ENCODE results near the gene ACAP3. TPM values are rescaled to one million over a fixed set of nuclear protein-coding genes. Genes with fewer than 3 reads are reported as not detected.
A peak's percentile ranks its signal among the peaks of the same experiment; 100 is the strongest.

Gene ACAP3
- total RNA-seq, 4 donors from 2014 or later: 34.3 to 125 (median 69.6) TPM

DNA sequence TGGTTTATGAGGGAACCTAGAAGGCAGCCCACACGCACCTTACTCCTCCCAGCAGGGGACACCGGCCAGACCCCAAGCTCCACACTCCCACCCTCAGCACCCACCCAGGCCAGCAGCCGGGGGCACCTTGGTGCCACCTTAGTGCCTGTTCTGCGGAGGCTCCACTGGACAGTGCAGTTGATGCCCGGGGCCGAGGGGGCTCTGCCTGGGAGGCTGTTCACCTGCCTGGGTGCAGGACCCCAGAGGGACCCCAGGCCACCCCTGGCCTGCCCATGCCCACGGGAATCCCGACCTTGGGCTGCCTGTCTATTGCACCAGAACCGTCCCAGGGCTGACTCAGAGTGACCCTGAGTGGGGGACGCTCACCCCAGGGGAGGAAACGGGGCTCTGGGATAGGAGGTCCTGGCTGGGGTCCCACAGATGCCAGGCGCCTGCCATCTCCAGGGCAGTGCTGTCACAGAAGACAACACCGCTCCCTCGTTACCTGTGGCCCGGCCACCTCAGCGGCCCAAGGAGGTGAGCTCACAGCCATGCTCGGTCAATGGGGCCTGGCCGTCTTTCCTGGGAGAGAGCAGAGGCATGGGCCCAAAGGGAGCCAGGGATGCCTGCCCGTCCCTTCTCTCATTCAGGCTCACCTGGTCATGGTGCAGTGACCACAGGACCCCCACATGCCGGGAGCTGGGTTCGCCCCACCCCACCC lies 26.8 kb downstream of the ACAP3 start:
- Histone ChIP-seq H3K36me3 (no peaks in the 10 kb centered on the region), H3K9me3 (no peaks in the 10 kb centered on the region), H3K27me3 (peaks cover 0 to 10% of the 10 kb centered on the region in 2 donors), H3K4me1 (no peaks in the 10 kb centered on the region), H3K27ac (peak overlapping the region in 1 of 4 donors; percentile 45), H3K4me3 (no peak overlapping the region)
- TF ChIP-seq, protein P1, sequence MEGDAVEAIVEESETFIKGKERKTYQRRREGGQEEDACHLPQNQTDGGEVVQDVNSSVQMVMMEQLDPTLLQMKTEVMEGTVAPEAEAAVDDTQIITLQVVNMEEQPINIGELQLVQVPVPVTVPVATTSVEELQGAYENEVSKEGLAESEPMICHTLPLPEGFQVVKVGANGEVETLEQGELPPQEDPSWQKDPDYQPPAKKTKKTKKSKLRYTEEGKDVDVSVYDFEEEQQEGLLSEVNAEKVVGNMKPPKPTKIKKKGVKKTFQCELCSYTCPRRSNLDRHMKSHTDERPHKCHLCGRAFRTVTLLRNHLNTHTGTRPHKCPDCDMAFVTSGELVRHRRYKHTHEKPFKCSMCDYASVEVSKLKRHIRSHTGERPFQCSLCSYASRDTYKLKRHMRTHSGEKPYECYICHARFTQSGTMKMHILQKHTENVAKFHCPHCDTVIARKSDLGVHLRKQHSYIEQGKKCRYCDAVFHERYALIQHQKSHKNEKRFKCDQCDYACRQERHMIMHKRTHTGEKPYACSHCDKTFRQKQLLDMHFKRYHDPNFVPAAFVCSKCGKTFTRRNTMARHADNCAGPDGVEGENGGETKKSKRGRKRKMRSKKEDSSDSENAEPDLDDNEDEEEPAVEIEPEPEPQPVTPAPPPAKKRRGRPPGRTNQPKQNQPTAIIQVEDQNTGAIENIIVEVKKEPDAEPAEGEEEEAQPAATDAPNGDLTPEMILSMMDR (IDR thresholded peaks at IDR 0.05): no peak
- TF ChIP-seq POLR2A (IDR thresholded peaks at IDR 0.05) (no peak), EP300 (IDR thresholded peaks at IDR 0.05) (no peak)
- WGBS, 2 donors: 88 to 91% methylated on average over 9 to 12 of the region's 21 CpGs
- DNase-seq (ENCODE audit: low spot score in 2 of 2): no peak

DNA sequence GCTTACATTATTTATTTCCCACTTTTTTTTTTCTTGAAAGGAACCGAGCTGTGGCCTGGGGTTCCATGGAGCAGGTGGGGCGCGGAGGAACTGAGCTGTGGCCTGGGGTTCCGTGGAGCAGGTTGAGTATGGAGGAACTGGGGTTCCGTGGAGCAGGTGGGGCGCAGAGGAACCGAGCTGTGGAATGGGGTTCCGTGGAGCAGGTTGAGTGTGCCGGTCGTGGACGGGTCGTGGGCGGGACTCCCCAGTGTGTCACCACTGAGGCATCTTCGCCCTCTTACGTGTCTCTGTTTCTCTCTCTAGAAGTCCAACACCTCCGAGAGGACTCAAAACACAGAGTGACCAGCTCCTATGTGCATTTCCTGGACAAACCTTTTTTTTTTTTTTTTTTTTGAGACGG lies 28.7 kb downstream of the ACAP3 start:
- Histone ChIP-seq H3K27ac (no peak overlapping the region), H3K4me3 (no peak overlapping the region), H3K36me3 (no peaks in the 10 kb centered on the region), H3K9me3 (no peaks in the 10 kb centered on the region), H3K4me1 (peaks cover 0 to 15% (median 6%) of the 10 kb centered on the region in 4 donors), H3K27me3 (no peaks in the 10 kb centered on the region)
- TF ChIP-seq EP300 (IDR thresholded peaks at IDR 0.05) (no peak), POLR2A (IDR thresholded peaks at IDR 0.05) (no peak)
- TF ChIP-seq, protein P1 (IDR thresholded peaks at IDR 0.05): no peak
- no peak for DNase-seq (ENCODE audit: low spot score in 2 of 2)
- WGBS, 2 donors: 92% methylated on average over 17 of the region's 17 CpGs

GRCh38 chr1:1278620-1279019 lies 29.1 kb downstream of the ACAP3 start:
- no peak overlapping the region for H3K4me3 ChIP-seq
- WGBS, 2 donors: 93 to 94% methylated on average over 13 of the region's 13 CpGs

GRCh38 chr1:1275836-1276235 lies 31.9 kb downstream of the ACAP3 start:
- no peak for TF ChIP-seq POLR2A (IDR thresholded peaks at IDR 0.05)
- TF ChIP-seq, protein P1 (IDR thresholded peaks at IDR 0.05): no peak
- TF ChIP-seq EP300 (IDR thresholded peaks at IDR 0.05): no peak
- no peaks in the 10 kb centered on the region for H3K9me3 ChIP-seq
- WGBS, 2 donors: 62 to 70% methylated on average over 9 of the region's 9 CpGs
- no peak overlapping the region for H3K27ac ChIP-seq
- no peak overlapping the region for H3K4me3 ChIP-seq
- peaks cover 0 to 36% (median 28%) of the 10 kb centered on the region in 4 donors for H3K4me1 ChIP-seq
- H3K27me3 ChIP-seq: no peaks in the 10 kb centered on the region
- H3K36me3 ChIP-seq: no peaks in the 10 kb centered on the region
- DNase-seq (ENCODE audit: low spot score in 2 of 2): no peak

More at GRCh38 chr1:1278620-1279019, 29.1 kb downstream of the ACAP3 start:
- Histone ChIP-seq H3K27me3 (no peaks in the 10 kb centered on the region), H3K36me3 (no peaks in the 10 kb centered on the region), H3K4me1 (peaks cover 0 to 15% (median 6%) of the 10 kb centered on the region in 4 donors), H3K27ac (no peak overlapping the region), H3K9me3 (no peaks in the 10 kb centered on the region)
- TF ChIP-seq POLR2A (IDR thresholded peaks at IDR 0.05) (no peak), EP300 (IDR thresholded peaks at IDR 0.05) (no peak)
- TF ChIP-seq, protein P1 (IDR thresholded peaks at IDR 0.05): no peak
- no peak for DNase-seq (ENCODE audit: low spot score in 2 of 2)

- no peak for DNase-seq (ENCODE audit: low spot score in 2 of 2)
- H3K4me3 ChIP-seq: peak overlapping the region in 1 of 4 donors; percentile 82
- TF ChIP-seq EP300 (IDR thresholded peaks at IDR 0.05): no peak
- TF ChIP-seq, protein P1 (IDR thresholded peaks at IDR 0.05): no peak
- no peak for TF ChIP-seq POLR2A (IDR thresholded peaks at IDR 0.05)
- WGBS, 2 donors: 81% methylated on average over 5 of the region's 15 CpGs; no CpG with 5 or more reads in 1 of the 2 donors
- H3K27me3 ChIP-seq: no peaks in the 10 kb centered on the region
- H3K4me1 ChIP-seq: peaks cover 0 to 45% (median 36%) of the 10 kb centered on the region in 4 donors
- no peaks in the 10 kb centered on the region for H3K36me3 ChIP-seq
- H3K9me3 ChIP-seq: no peaks in the 10 kb centered on the region
- H3K27ac ChIP-seq: peak overlapping the region in 1 of 4 donors; percentile 89
These were observed 32.7 kb downstream of the ACAP3 start for GRCh38 chr1:1274931-1275431.

All from tibial nerve (tissue), 4 donors.